HEK293 (cell line): ENCODE measurements around the gene FOXD3.

Experiments used
- GLIS1 ChIP-seq: fragments of 450-650 bp; formaldehyde crosslinking; IDR thresholded peaks from 2 replicates; pipeline ENCODE4 v1.5.1; 2016; ENCODE audit warnings: missing biosample characterization, missing genetic modification characterization
- KLF16 ChIP-seq: fragments of 450-650 bp; formaldehyde crosslinking; IDR thresholded peaks from 2 replicates; pipeline ENCODE4 v1.5.1; 2017; ENCODE audit warnings: missing biosample characterization, missing genetic modification characterization
- KLF7 ChIP-seq: fragments of 450-650 bp; formaldehyde crosslinking; IDR thresholded peaks from 2 replicates; pipeline ENCODE4 v1.5.1; 2016; ENCODE audit warnings: missing biosample characterization, missing genetic modification characterization, borderline replicate concordance
- KLF8 ChIP-seq: fragments of 450-650 bp; formaldehyde crosslinking; IDR thresholded peaks from 2 replicates; pipeline ENCODE4 v1.5.1; 2016; ENCODE audit warnings: missing biosample characterization, missing genetic modification characterization
- KLF9 ChIP-seq: fragments of 450-650 bp; formaldehyde crosslinking; IDR thresholded peaks from 2 replicates; pipeline ENCODE4 v1.5.1; 2016; ENCODE audit warnings: missing biosample characterization, missing genetic modification characterization, low read depth
- PRDM1 ChIP-seq: fragments of 450-650 bp; formaldehyde crosslinking; IDR thresholded peaks from 2 replicates; pipeline ENCODE4; 2016; ENCODE audit warnings: missing biosample characterization, missing genetic modification characterization
- RBAK ChIP-seq: fragments of 450-650 bp; formaldehyde crosslinking; IDR thresholded peaks from 2 replicates; pipeline ENCODE4 v1.5.1; 2016; ENCODE audit warnings: missing biosample characterization, missing genetic modification characterization
- SALL2 ChIP-seq: fragments of 450-650 bp; formaldehyde crosslinking; IDR thresholded peaks from 2 replicates; pipeline ENCODE4 v1.5.0; 2017; ENCODE audit warnings: missing biosample characterization, mild to moderate bottlenecking, missing genetic modification characterization, borderline replicate concordance
- ZBTB8A ChIP-seq: fragments of 450-650 bp; formaldehyde crosslinking; IDR thresholded peaks from 2 replicates; pipeline ENCODE4 v1.5.1; 2016; ENCODE audit warnings: missing biosample characterization, missing genetic modification characterization
- ZNF157 ChIP-seq: fragments of 450-650 bp; formaldehyde crosslinking; IDR thresholded peaks from 2 replicates; pipeline ENCODE4 v1.5.1; 2016; ENCODE audit warnings: missing biosample characterization, missing genetic modification characterization
- ZNF175 ChIP-seq: fragments of 450-650 bp; formaldehyde crosslinking; IDR thresholded peaks from 2 replicates; pipeline ENCODE4 v1.5.1; 2016; ENCODE audit warnings: missing biosample characterization, missing genetic modification characterization
- ZNF239 ChIP-seq: fragments of 450-650 bp; formaldehyde crosslinking; IDR thresholded peaks from 2 replicates; pipeline ENCODE4 v1.5.1; 2016; ENCODE audit warnings: missing biosample characterization, missing genetic modification characterization
- ZNF324 ChIP-seq: fragments of 450-650 bp; formaldehyde crosslinking; IDR thresholded peaks from 2 replicates; pipeline ENCODE4 v1.5.1; 2016; ENCODE audit warnings: missing biosample characterization, missing genetic modification characterization
- ZNF501 ChIP-seq: fragments of 450-650 bp; formaldehyde crosslinking; IDR thresholded peaks from 2 replicates; pipeline ENCODE4 v1.5.1; 2016; ENCODE audit warnings: missing biosample characterization, missing genetic modification characterization
- ZNF514 ChIP-seq: fragments of 450-650 bp; formaldehyde crosslinking; IDR thresholded peaks from 2 replicates; pipeline ENCODE4 v1.5.1; 2016; ENCODE audit warnings: missing biosample characterization, missing genetic modification characterization
- ZNF571 ChIP-seq: fragments of 450-650 bp; formaldehyde crosslinking; IDR thresholded peaks from 2 replicates; pipeline ENCODE4 v1.5.0; 2017; ENCODE audit warnings: missing biosample characterization, missing genetic modification characterization
- ZNF596 ChIP-seq: fragments of 450-650 bp; IDR thresholded peaks from 2 replicates; pipeline ENCODE4 v1.5.0; 2018; ENCODE audit warnings: missing biosample characterization, mild to moderate bottlenecking, missing genetic modification characterization, moderate library complexity
- ZNF777 ChIP-seq: fragments of 450-650 bp; formaldehyde crosslinking; IDR thresholded peaks from 2 replicates; pipeline ENCODE4 v1.5.1; 2017; ENCODE audit warnings: missing biosample characterization, missing genetic modification characterization, borderline replicate concordance
- ZNF785 ChIP-seq: fragments of 450-650 bp; formaldehyde crosslinking; IDR thresholded peaks from 2 replicates; pipeline ENCODE4 v1.5.1; 2016; ENCODE audit warnings: missing biosample characterization, missing genetic modification characterization
- TF ChIP-seq, protein P1 (sequence below): fragments of 450-650 bp; formaldehyde crosslinking; IDR thresholded peaks from 2 replicates; pipeline ENCODE4 v1.5.1; 2016; ENCODE audit warnings: missing biosample characterization, missing genetic modification characterization, borderline replicate concordance
- TF ChIP-seq, protein P2 (sequence below): fragments of 450-650 bp; formaldehyde crosslinking; IDR thresholded peaks from 2 replicates; pipeline ENCODE4 v1.5.1; 2016; ENCODE audit warnings: missing biosample characterization, missing genetic modification characterization
- TF ChIP-seq, protein P3 (sequence below): fragments of 450-650 bp; formaldehyde crosslinking; IDR thresholded peaks from 2 replicates; pipeline ENCODE4 v1.5.1; 2017; ENCODE audit warnings: missing biosample characterization, mild to moderate bottlenecking, missing genetic modification characterization, moderate library complexity
- TF ChIP-seq, protein P4 (sequence below): fragments of 450-650 bp; formaldehyde crosslinking; IDR thresholded peaks from 2 replicates; pipeline ENCODE4 v1.5.1; 2016; ENCODE audit warnings: missing biosample characterization, missing genetic modification characterization
- TF ChIP-seq, protein P5 (sequence below): fragments of 450-650 bp; formaldehyde crosslinking; IDR thresholded peaks from 2 replicates; pipeline ENCODE4 v1.5.1; 2016; ENCODE audit warnings: missing biosample characterization, missing genetic modification characterization
- TF ChIP-seq, protein P6 (sequence below): fragments of 450-650 bp; formaldehyde crosslinking; IDR thresholded peaks from 2 replicates; pipeline ENCODE4 v1.5.1; 2016; ENCODE audit warnings: missing biosample characterization, missing genetic modification characterization
- TF ChIP-seq, protein P7 (sequence below): fragments of 450-650 bp; formaldehyde crosslinking; IDR thresholded peaks from 2 replicates; pipeline ENCODE4 v1.5.1; 2017; ENCODE audit warnings: missing biosample characterization, missing genetic modification characterization

FOXD3 gene

DNA sequence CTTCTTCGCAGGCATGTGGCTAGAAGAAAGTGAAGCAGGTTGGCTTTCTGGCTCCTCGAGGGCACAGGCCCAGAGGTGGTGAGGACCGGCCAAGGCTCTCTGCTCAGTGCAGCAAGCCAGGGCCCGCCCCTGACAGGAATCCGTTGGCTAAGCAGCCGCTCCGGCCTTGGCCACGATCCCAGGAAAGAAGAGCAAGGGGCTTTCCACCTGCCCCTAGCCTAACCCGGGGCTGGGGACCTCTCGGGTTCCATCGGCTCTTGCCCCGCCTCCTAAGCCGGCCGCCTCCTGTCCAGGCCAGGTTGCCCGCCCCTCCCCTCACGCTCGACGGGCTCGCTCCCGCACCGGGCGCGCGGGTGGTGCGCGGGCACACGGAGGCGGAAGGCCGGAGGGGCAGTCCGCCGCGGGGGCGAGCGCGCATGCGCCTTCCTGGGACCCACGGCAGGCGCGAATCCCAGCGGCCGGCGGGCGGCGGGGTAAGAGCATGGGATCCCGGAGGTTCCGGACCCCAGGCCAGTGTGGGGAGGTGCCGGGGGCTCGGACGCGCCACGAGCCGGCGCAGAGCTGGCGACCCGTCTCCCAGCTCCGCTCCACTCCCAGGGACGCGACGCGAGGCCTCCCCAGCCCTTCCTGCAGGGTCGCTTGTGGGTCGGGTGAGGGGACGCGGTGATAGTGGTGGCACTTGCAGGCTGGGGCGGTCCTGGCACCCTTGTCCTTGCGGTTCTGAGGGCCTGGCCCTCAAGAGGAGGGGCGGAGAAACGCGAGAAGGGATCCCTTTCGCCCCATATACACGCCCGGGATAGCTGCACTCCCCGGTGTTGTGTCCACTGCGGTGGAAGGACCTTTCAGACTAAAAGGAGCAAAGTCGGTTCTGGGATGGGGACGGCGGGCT, 45.1 kb downstream of the FOXD3 start, which contains the start of gene ALG6 (continued):
- TF ChIP-seq, protein P1, sequence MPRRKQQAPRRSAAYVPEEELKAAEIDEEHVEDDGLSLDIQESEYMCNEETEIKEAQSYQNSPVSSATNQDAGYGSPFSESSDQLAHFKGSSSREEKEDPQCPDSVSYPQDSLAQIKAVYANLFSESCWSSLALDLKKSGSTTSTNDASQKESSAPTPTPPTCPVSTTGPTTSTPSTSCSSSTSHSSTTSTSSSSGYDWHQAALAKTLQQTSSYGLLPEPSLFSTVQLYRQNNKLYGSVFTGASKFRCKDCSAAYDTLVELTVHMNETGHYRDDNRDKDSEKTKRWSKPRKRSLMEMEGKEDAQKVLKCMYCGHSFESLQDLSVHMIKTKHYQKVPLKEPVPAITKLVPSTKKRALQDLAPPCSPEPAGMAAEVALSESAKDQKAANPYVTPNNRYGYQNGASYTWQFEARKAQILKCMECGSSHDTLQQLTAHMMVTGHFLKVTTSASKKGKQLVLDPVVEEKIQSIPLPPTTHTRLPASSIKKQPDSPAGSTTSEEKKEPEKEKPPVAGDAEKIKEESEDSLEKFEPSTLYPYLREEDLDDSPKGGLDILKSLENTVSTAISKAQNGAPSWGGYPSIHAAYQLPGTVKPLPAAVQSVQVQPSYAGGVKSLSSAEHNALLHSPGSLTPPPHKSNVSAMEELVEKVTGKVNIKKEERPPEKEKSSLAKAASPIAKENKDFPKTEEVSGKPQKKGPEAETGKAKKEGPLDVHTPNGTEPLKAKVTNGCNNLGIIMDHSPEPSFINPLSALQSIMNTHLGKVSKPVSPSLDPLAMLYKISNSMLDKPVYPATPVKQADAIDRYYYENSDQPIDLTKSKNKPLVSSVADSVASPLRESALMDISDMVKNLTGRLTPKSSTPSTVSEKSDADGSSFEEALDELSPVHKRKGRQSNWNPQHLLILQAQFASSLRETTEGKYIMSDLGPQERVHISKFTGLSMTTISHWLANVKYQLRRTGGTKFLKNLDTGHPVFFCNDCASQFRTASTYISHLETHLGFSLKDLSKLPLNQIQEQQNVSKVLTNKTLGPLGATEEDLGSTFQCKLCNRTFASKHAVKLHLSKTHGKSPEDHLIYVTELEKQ (tag by site-specific recombination) = no peak
- TF ChIP-seq, protein P2, sequence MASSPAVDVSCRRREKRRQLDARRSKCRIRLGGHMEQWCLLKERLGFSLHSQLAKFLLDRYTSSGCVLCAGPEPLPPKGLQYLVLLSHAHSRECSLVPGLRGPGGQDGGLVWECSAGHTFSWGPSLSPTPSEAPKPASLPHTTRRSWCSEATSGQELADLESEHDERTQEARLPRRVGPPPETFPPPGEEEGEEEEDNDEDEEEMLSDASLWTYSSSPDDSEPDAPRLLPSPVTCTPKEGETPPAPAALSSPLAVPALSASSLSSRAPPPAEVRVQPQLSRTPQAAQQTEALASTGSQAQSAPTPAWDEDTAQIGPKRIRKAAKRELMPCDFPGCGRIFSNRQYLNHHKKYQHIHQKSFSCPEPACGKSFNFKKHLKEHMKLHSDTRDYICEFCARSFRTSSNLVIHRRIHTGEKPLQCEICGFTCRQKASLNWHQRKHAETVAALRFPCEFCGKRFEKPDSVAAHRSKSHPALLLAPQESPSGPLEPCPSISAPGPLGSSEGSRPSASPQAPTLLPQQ (tag by site-specific recombination) = peak; percentile 86
- TF ChIP-seq, protein P3, sequence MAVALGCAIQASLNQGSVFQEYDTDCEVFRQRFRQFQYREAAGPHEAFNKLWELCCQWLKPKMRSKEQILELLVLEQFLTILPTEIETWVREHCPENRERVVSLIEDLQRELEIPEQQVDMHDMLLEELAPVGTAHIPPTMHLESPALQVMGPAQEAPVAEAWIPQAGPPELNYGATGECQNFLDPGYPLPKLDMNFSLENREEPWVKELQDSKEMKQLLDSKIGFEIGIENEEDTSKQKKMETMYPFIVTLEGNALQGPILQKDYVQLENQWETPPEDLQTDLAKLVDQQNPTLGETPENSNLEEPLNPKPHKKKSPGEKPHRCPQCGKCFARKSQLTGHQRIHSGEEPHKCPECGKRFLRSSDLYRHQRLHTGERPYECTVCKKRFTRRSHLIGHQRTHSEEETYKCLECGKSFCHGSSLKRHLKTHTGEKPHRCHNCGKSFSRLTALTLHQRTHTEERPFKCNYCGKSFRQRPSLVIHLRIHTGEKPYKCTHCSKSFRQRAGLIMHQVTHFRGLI = no peak
- TF ChIP-seq ZNF157 = no peak
- TF ChIP-seq ZNF514 = no peak
- TF ChIP-seq PRDM1 (tag by site-specific recombination) = no peak
- TF ChIP-seq, protein P4, sequence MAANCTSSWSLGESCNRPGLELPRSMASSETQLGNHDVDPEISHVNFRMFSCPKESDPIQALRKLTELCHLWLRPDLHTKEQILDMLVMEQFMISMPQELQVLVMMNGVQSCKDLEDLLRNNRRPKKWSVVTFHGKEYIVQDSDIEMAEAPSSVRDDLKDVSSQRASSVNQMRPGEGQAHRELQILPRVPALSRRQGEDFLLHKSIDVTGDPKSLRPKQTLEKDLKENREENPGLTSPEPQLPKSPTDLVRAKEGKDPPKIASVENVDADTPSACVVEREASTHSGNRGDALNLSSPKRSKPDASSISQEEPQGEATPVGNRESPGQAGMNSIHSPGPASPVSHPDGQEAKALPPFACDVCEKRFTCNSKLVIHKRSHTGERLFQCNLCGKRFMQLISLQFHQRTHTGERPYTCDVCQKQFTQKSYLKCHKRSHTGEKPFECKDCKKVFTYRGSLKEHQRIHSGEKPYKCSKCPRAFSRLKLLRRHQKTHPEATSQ (tag by site-specific recombination) = 0 out of 2 replicates have a peak, but pooled peaks have one; percentile 51
- peak; percentile 74 for TF ChIP-seq ZBTB8A
- no peak for TF ChIP-seq ZNF571 (tag by site-specific recombination)
- TF ChIP-seq KLF8 (tag by site-specific recombination) = peak; percentile 47
- TF ChIP-seq ZNF596 (tag by site-specific recombination) = no peak
- TF ChIP-seq KLF16 (tag by site-specific recombination) = peak; percentile 49; the same call in 1 of the 2 replicates
- peak; percentile 49 for TF ChIP-seq KLF9
- 0 out of 2 replicates have a peak, but pooled peaks have one; percentile 33 for TF ChIP-seq ZNF785 (tag by site-specific recombination)
- TF ChIP-seq, protein P5, sequence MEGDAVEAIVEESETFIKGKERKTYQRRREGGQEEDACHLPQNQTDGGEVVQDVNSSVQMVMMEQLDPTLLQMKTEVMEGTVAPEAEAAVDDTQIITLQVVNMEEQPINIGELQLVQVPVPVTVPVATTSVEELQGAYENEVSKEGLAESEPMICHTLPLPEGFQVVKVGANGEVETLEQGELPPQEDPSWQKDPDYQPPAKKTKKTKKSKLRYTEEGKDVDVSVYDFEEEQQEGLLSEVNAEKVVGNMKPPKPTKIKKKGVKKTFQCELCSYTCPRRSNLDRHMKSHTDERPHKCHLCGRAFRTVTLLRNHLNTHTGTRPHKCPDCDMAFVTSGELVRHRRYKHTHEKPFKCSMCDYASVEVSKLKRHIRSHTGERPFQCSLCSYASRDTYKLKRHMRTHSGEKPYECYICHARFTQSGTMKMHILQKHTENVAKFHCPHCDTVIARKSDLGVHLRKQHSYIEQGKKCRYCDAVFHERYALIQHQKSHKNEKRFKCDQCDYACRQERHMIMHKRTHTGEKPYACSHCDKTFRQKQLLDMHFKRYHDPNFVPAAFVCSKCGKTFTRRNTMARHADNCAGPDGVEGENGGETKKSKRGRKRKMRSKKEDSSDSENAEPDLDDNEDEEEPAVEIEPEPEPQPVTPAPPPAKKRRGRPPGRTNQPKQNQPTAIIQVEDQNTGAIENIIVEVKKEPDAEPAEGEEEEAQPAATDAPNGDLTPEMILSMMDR = peak; percentile 98
- TF ChIP-seq ZNF175 (tag by site-specific recombination) = no peak
- TF ChIP-seq ZNF501 (tag by site-specific recombination) = peak; percentile 98
- no peak for TF ChIP-seq ZNF239 (tag by site-specific recombination)
- TF ChIP-seq RBAK = no peak
- TF ChIP-seq, protein P6, sequence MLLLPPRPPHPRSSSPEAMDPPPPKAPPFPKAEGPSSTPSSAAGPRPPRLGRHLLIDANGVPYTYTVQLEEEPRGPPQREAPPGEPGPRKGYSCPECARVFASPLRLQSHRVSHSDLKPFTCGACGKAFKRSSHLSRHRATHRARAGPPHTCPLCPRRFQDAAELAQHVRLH (tag by site-specific recombination) = peak; percentile 24; the same call in 1 of the 2 replicates
- no peak for TF ChIP-seq ZNF777 (tag by site-specific recombination)
- TF ChIP-seq, protein P7, sequence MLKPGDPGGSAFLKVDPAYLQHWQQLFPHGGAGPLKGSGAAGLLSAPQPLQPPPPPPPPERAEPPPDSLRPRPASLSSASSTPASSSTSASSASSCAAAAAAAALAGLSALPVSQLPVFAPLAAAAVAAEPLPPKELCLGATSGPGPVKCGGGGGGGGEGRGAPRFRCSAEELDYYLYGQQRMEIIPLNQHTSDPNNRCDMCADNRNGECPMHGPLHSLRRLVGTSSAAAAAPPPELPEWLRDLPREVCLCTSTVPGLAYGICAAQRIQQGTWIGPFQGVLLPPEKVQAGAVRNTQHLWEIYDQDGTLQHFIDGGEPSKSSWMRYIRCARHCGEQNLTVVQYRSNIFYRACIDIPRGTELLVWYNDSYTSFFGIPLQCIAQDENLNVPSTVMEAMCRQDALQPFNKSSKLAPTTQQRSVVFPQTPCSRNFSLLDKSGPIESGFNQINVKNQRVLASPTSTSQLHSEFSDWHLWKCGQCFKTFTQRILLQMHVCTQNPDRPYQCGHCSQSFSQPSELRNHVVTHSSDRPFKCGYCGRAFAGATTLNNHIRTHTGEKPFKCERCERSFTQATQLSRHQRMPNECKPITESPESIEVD (tag by site-specific recombination) = no peak
- TF ChIP-seq SALL2 (tag by site-specific recombination) = no peak
- peak; percentile 55; the same call in 1 of the 2 replicates for TF ChIP-seq ZNF324
- TF ChIP-seq GLIS1 = peak; percentile 49; the same call in 1 of the 2 replicates
- TF ChIP-seq KLF7 = no peak; the same call in 1 of the 2 replicates
